Astrocyte of the spinal cord (primary cell): ENCODE measurements around the gene LARP1.
A peak's percentile ranks its signal among the peaks of the same experiment; 100 is the strongest.

Source experiments
- DNase-seq: peaks from one replicate; pipeline ENCODE4 v3.0.0; 2011; ENCODE audit warnings: low read depth, low spot score
- H3K4me3 ChIP-seq: 2 replicates; pipeline ENCODE4 v1.5.1; 2011; ENCODE audit warnings: low read depth, mild to moderate bottlenecking, low read length, moderate library complexity
- in situ Hi-C: cut with HindIII; loops from 2 replicates; pipeline ENCODE4 v1.10.0; 2017; ENCODE audit warnings: low sequenced_read_pairs
- TF ChIP-seq, protein P1 (sequence below): IDR thresholded peaks from 2 replicates; pipeline ENCODE4 v1.5.1; 2012; ENCODE audit warnings: low read depth, mild to moderate bottlenecking, low read length, inconsistent platforms

Gene LARP1

DNA sequence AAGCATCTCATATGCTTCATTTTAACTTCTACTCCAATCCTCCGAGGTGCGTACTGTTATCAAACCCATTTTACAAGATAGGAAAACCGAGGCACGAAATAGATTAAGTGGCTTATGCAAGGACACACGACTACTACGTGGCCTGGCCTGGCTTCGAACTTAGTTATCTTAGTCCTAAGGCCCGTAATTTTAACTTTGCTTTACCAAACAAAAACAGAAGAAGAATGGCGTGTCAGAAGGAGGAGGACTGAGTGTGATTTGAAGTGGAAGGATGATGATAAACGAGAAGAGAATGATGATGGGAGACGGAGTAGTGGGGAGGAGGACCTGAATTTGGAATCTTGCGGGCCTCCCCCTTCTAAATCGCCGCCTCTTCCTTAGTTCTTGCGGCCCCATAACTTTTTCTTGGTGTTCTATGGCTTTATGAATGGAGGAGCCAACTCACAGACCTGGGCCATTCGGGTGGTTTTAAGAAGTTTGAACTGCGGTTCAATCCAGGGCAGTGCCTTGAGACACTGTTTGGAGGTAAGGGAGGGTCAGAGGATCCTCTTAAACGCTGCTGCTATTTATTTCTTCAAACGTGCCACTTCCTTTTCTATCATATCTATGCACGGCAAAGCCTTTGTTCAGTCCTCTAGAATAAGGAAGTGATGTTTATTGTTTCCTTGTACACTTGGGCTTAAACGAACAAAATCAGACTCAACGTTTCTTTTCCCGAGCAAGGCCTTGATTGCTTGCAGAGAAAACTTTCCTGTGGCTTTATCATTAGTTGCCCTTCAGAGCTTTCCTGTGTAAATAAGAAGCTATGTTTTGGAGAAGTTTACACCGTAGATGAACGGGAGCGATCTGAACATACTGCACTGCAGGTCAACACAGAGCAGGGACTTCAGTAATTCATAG lies 104.0 kb downstream of the LARP1 start:
- DNase-seq, result no peak
- TF ChIP-seq, protein P1, sequence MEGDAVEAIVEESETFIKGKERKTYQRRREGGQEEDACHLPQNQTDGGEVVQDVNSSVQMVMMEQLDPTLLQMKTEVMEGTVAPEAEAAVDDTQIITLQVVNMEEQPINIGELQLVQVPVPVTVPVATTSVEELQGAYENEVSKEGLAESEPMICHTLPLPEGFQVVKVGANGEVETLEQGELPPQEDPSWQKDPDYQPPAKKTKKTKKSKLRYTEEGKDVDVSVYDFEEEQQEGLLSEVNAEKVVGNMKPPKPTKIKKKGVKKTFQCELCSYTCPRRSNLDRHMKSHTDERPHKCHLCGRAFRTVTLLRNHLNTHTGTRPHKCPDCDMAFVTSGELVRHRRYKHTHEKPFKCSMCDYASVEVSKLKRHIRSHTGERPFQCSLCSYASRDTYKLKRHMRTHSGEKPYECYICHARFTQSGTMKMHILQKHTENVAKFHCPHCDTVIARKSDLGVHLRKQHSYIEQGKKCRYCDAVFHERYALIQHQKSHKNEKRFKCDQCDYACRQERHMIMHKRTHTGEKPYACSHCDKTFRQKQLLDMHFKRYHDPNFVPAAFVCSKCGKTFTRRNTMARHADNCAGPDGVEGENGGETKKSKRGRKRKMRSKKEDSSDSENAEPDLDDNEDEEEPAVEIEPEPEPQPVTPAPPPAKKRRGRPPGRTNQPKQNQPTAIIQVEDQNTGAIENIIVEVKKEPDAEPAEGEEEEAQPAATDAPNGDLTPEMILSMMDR, result no peak
- in situ Hi-C loops, result no loop called here
- peak overlapping the region; percentile 93 for H3K4me3 ChIP-seq

DNA sequence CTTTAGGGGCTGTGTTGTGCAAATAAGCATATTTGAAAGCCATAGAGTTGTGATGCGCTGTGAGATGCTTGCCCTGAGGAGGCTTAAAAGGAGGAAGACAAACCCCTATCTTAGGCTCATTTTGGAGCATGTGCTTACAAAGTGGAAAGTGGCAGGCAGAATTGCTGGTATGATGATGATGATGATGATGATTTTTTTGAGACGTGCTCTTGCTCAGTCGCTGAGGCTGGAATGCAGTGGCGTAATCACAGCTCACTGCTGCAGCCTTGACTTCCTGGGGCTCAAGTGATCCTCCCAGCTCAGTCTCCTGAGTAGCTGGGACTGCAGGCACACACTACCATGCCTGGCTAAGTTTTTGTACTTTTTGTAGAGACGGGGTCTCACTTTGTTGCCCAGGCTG lies 104.9 kb downstream of the LARP1 start:
- TF ChIP-seq, protein P1, result no peak
- peak overlapping the region; percentile 93 for H3K4me3 ChIP-seq
- in situ Hi-C loops, result no loop called here
- no peak for DNase-seq

- H3K4me3 ChIP-seq, result no peak overlapping the region
- no peak for DNase-seq
- in situ Hi-C loops, result no loop called here
- TF ChIP-seq, protein P1, result no peak
Observed at GRCh38 chr5:154860765-154861164, 105.6 kb downstream of the LARP1 start.

GRCh38 chr5:154861946-154862345 lies 106.8 kb downstream of the LARP1 start:
- in situ Hi-C loops, result no loop called here
- H3K4me3 ChIP-seq, result no peak overlapping the region
- no peak for DNase-seq
- TF ChIP-seq, protein P1, result no peak

DNA sequence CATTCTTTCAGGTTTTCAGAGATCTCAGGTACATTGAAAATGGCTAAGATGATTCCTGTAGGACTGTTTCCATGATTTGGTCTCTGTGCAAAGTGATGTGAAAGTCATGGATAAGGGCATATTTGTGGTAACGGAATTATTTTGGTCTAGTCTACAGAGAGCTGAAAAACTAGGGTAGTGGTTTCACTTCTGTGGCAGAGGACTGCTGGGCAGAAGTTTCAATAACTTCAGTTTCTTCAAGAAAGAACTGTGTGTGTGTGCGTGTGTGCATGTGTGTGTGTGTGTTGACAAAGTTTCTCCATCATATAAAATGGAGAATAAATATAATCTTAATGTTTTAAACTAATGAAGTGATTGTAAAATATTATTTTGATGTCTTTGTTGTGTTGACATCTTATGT lies 107.6 kb downstream of the LARP1 start:
- H3K4me3 ChIP-seq, result no peak overlapping the region
- in situ Hi-C loops, result no loop called here
- TF ChIP-seq, protein P1, result no peak
- DNase-seq, result peak; percentile 30

- in situ Hi-C loops, result no loop called here
- DNase-seq, result no peak
- no peak overlapping the region for H3K4me3 ChIP-seq
- TF ChIP-seq, protein P1, result no peak
Observed at GRCh38 chr5:154863291-154864080, 108.3 kb downstream of the LARP1 start.
